Activated CD4-positive, alpha-beta T cell treated with anti-CD3 and anti-CD28 coated beads, Interleukin-2, amount 50 U/mL, for 24 hours (primary cell): Measurements from ENCODE around the gene PRKACA.
A peak's percentile ranks its signal among the peaks of the same experiment; 100 is the strongest.

Experiments used
- DNase-seq, 2 donors: peaks; one replicate each; pipeline ENCODE4 v3.0.0-alpha.2; 2020; ENCODE audit warnings: low read depth in 1 of 2, low spot score in 1 of 2

Gene PRKACA

DNA sequence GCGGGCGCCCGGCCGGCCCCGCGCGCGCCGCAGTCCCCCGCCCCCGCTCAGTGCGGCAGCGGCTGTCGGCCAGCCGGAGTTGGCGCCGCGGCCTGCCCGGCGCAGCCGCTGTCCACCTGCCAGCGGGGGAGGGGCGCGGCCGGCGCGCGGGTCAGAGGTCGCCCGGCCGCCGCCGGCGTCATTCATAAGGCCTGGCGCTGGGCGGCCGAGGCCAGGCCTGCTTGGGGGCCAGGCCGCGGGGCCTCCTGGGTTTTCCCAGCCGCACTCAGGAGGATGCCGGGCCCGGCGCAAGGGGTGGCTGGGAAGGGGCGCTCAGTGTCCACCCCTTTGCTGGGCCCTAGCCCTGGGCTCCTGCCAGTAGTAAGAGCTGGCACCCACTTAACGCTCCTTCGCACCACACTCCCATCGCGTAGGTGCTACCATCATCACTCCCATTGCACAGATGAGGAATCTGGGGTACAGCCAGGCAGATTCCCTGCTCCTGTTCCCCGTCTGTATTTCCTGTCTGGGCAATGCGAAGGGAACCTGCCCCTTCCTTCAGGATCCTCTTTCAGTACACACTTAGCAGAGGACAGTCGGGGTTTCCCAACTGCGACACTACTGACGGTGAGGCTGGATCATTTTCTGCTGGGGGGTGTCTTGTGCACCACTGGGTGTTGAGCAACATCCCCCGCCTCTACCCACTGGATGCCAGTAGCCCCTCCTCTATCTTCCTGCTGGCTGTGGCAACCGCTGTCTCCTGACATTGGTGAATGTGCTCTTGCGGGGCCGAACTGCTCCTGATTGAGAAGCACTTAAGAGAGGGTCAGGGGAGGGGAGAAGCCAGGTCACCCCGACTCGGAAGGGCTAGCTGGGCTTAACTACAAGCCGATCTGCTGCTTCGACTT lies 846 bp upstream of the PRKACA start:
- DNase-seq: peak in 1 of 2 donors; percentile 19

DNA sequence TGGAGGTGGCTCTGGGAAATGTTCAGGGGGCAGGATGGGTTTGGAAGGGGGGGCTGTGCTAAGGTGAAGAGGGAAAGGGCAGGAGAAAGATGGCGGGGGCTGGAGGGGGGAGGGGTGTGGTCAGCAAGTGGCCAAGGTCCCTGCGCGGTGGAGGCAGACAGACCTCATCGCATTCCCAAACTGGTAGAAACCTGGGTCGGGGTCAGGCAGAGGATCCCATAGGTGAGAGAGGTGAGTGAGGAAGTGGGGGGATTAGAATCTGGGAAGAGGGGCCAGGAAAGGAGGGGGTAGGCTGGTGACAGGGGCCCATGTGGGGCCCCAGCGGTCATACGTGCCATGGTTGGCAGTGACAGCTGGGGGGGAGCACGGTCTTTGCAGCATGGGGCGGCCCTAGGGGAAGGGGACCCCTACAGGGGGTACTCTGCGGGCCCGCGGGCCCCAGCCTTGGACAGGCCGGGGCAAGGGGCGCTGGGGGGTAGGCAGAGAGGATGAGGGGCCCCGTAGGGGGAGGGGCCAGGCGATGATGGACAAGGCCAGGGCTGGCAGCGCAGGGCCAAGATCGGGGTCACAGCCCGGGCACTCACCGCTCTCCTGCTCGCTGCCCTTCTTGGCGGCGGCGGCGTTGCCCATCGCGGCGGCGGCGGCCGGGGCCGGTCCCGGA lies 514 bp downstream of the PRKACA start:
- DNase-seq: no peak

DNA sequence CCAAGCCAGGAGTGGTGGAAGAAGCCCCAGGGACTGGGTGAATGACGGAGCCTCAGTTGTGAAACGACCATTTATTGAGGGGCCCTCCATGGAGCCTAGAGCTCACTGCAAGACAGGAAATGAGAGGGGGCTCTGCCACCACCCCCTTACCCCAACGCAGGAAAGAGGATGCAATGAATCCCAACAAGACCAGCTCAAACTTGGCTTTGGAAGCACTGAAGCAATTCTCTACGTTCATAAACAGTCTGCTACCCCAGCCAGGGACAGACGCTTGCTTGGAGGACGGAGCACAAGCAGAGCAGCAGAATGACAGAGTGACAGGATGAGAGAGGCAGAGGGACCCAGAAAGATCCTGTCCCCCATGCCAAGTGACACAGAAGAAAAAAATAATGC lies 1.0 kb downstream of the PRKACA start:
- DNase-seq: no peak

DNA sequence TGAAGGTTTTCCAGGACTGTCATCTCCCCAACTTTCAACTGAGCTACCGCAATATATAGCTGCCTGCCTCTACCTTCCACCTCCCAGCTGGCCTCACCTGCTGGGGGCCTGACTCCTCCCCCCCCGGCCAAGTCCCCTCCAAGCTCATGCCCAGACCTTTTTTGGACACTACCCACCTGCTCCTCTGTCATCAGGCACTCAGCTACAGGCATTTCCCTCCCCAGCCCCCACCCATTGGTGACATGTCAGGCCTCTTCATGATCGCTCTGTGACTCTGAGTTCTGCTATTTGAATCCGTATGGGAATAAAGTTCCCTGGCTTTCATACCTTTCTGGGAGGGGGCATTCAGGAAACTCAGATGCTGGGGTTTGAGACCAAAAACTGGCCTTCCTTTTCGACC lies 1.8 kb downstream of the PRKACA start:
- DNase-seq: no peak

DNA sequence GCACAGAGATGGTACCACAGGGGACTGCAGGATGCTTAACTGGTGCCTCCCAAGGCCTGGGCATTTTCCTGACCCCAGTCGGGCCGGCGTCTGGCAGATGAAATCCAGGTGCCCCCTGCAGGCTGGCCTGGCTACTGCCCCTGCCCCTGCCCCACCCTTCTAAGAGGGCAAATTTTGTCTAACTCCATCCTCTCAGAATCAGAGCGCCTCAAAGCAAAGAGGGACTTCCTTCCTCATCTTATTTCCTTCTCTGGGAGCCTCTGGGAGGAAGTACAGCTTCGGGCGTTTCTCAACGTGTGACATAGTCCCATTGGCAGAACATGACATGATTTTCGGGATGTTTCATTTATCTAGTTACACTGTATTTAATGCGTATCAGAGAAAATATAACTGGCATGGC lies 2.7 kb downstream of the PRKACA start:
- peak in 1 of 2 donors; percentile 27 for DNase-seq

DNA sequence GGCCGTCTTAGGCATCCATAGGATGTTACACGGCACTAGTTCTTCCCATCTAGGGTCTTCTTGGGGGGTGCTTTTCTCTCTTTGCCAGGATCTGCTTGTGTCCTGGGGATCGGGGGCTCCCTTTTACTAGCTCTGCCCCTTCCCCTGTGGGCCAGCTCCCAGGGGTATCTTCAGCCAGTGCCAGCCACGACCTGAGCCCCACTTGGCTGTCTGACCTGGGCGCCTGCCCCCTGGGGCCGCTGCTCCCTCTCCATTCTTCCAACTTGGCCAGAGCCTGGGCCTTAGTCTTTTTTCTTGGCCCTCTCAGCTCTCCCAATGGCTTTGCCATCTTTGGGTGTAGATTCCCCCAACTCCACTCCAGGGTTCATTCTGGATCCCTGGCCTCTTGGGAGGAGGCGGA lies 3.1 kb downstream of the PRKACA start:
- DNase-seq: no peak

DNA sequence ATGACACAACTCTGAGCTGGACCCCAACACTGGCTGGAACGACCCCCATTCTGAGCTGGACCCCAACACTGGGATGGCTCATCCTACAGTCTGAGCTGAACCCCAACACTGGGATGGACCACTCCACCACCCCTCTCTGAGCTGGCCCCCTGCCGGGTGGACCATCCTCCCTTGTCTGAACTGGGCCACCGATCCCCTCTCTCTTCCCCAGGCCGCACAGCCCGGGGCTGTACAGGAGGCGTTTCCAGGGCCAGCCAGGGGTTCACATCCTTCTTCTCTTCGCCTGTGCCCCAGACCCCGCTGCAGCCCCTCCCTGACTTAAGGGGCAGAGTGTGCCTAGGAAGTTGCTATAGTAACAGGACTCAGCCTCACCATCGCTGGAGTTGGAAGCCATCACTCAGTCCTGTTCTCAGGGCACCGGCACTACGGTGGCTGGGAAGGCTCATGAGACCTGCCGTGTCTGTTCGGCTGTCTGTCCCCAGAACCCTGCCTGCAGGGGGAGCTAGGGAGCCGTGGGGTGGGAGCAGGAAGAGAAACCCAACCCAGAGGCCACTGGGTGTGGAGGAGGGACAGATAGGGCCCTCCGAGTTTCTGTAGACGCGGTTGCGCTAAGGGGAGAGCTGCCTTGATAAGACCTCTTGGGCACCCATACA lies 3.7 kb downstream of the PRKACA start:
- peak in 1 of 2 donors; percentile 39 for DNase-seq

DNA sequence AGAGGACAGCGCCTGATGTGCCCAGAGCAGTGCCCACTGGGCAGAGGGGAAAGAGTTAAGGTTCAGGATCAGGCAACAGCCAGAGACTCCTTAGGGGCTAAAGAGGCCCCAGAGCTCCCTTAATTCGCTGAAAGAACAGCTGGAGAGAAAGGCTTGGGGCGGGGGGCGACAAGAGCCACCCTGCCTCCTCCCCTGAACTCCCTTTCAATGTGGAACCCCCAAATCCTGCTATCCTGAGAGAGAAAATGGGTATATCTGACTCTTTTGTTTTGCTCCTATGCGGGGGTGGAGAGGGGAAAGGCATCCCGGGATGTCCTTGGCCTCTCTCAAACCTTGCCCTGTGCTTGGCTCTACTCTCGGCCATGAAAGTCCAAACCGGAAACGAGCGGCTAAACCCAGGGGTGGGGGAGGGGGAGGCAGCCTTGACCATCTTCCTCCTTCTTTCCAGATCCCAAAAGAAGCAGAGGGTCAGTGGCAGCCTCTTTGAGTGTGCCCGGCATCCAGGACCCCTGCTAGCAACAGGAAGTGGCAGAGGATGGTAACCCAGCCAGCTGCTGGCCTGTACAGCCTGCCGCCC lies 4.7 kb downstream of the PRKACA start:
- no peak for DNase-seq

DNA sequence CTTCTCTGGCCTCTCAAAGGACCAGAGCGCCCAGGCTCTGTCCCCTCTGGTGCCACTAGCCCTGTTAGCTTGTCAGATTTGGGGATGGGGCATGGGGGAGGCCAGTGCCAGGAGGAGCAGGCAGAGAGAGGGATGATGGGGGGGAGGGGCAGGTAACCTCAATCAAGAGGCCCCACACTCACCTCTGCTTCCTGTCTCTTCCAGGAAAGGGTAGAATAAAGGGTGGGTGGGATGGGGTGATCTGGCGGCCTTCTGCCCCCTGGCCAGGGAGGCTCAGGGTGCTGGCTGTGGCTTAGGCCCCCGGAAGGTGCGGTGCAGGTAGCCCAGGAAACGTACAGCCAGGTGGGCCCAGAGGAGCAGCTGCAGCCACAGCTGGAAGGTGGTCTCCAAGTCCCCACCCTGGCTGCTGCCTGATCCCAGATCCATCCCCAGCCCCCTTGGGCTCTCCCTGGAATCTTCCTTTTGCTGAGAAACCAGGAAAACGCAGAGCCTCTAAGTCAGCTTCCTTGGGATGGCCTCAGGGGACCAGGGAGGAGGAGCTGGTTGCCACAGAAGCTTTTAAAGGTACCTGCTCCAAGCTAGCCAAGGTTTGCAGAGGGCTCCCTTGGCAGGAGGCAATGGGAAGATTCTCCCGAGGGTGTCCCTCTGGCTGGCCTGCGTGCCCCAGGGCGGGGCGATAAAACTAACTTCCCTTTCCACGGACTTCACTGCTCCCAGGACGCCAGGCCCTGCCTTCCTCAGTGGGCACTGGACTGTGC lies 5.3 kb downstream of the PRKACA start:
- DNase-seq: no peak

DNA sequence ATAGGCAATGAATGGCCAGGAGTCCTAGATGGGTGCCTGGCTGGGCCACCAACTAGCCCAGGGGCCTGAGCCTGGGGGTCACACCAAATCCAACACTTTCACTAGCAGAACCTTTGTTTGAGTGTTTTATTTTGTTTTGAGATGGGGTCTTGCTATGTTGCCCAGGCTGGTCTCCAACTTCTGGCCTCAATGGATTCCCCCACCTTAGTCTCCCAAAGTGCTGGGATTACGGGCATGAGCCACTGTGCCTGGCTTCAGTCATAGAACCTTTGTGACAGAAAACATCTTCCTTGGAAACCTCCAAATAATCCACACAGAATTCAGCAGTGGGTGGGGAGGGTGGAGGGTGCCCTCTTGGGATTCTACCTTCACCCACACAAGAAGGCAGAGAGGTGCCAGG lies 6.1 kb downstream of the PRKACA start:
- no peak for DNase-seq

DNA sequence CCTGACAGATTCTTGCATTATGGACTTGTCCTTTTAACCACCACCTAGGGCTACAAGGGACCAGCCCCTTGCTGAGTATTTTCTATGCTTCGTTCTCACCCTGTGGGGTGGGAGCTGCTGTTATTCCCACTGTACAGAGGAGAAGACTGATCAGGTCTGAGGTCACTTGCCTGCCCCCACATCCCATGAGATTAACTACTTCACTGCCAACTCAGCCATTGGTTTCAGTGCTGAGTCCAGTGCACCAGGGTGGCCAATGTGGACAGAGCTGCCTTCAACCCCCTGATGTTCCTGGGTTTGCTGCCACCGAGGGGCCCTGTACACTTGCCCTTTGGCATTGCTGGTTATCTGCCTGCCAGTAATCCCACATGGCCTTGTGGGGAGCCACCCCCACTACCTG lies 6.9 kb downstream of the PRKACA start:
- DNase-seq: no peak

DNA sequence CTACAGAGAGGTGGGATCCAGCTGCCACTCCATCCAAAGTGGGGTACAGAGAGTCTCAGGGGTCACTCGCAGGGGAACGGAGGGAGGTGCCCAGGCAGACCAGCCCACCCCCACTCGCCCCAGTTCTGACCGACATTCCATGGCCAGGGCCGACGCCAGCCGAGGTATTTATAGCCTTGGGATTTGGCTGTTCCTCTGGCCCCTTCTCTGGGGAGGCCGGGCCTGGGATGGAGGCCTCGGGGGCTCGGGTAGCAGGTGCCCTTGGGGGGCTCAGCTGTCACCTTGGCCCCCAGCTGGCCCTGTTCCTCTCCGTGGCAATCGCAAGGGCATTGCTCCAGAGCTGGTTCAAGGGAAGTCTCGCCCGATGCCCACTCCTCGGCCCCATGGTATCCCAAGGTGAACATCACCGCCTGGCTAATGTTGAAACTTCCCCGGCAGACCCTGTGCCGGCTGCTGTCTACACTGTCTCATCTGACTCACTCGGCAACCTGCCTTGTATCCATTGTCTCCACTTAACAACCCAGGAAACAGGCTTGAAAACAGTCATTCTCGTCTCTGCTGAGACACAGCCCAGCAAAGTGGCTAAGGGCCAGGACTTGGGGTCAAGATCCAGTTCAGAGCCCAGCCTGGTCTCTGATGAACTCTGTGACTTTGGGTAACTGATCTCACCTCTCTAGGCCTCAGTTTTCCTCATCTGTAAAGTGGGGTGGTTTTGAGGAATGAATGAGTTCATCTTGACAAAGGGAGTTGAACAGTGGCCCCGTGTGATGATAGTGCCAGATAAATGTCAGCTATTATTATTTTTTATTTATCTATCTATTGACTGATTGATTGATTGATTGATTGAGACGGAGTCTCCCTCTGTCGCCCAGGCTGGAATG lies 9.7 kb downstream of the PRKACA start:
- DNase-seq: no peak

DNA sequence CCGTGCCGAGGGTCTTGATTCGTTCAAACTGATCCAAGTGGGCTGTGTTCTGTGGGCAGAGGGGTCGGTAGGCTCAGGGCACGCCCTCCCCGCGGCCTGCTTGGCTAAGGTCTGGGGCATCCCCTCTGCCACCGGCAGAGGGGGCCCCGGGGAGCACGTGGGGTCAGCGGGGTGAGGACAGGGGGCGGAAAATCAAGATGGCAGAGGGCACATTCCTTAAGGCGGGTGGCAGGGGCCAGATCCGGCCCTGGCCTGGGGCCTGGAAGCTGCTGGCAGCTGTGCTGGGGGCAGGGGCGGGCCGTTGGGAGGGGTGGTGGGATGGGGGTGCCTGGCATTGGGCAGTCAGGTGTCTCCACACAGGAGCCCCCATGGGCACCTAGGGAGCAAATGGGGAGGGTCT lies 10.7 kb downstream of the PRKACA start:
- DNase-seq: no peak

DNA sequence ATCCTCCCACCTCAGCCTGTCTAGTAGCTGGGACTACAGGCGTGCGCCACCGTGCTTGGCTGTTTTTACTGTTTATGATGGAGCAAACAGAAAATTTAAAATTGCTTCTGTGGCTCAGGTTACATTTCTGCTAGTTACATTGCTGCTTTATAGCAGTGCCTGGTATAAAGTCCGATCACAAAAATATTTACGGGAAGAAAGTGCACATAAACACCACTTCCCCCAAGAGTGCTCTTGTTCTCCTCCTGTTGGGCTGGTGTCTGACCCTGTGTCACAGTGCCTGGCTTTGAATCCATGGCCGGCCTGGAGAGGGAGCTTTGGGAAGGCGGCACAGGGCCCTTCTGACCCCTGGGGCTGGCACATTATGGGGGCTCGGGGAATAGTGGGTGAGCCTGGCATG lies 11.9 kb downstream of the PRKACA start:
- no peak for DNase-seq

DNA sequence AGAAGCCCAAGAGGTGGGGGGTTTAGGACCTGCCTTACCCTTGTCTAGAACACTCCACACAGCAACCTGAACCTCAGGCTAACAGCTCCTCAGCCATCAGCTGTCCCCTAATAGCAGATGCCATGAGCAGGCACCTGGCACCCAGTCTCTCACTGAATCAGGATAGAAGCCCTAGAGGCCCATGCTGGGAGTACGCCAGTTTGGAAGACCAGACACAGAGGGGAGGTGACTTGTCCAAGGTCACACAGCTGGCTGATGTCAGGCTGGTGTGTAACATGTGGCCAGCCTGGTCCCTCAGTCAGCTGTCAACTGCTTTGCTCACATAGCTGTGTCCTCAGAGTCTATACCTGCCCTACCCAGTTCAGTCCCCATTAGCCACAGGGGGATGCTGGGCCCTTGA lies 14.3 kb downstream of the PRKACA start:
- no peak for DNase-seq

DNA sequence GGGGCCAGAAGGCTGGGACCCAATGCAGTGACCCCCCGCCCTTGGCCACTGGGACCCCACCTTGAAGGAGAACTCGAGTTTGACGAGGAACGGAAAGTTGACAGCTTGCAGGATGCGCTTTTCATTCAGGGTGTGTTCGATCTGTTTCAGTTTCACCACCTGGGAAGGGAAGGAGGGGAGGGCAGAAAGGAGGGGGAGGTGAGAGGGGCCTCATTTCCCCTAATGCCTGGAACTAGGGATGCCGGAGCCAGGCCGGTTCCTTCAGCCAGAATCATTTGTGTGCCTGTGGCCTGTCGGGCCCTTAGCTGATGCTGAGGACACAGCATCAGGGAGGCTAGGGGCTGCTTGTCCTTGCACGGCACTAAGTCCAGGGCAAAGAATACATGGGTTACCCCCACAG lies 14.8 kb downstream of the PRKACA start:
- DNase-seq: no peak

DNA sequence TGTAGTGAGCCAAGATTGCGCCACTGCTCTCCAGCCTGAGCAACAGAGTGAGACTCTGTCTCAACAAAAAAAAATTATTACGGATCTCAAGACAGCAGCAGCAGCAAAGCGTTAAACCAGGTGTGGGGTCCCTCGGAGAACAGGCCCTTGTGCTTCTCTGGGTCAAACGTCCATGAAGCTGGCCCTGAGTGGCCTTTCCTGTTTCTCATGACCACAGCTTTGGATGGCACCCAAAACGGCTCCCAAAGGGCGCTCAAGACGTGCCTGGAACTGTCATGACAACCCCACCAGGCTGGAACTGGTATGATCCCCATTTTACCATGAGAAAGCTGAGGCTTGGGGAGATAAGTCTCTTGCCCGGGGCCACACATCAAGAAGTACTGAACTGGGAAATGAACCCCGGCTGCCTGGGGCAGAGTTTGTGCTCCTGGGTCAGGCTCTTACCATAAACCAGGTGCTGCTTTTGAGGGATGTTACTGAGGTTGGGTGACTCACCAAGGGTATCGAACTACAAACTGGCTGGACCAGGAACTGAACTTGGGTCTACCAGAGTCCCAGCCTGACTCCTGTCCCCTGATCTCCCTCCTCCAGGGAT lies 15.4 kb downstream of the PRKACA start:
- DNase-seq: no peak

DNA sequence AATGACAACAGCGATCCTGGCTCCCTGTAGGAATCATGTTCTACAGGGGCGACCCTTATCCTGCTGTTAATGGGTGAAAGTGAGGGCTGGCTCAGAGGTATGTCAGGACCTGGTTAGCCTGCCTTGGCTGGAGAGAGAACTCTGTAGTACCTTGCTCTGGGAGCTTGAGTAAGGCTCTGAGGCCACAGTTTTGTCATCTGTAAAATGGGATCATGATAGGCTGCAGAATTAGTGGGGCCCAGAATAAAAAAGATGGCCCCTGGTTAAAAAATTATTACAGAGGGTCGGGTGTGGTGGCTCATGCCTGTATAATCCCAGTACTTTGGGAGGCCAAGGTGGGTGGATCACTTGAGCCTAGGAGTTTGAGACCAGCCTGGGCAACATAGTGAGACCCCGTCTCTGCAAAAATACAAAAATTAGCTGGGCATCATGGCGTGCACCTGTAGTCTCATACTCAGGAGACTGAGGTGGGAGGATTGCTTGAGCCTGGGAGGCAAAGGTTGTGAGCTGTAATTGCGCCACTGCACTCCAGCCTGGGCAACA lies 16.5 kb downstream of the PRKACA start:
- DNase-seq: no peak

DNA sequence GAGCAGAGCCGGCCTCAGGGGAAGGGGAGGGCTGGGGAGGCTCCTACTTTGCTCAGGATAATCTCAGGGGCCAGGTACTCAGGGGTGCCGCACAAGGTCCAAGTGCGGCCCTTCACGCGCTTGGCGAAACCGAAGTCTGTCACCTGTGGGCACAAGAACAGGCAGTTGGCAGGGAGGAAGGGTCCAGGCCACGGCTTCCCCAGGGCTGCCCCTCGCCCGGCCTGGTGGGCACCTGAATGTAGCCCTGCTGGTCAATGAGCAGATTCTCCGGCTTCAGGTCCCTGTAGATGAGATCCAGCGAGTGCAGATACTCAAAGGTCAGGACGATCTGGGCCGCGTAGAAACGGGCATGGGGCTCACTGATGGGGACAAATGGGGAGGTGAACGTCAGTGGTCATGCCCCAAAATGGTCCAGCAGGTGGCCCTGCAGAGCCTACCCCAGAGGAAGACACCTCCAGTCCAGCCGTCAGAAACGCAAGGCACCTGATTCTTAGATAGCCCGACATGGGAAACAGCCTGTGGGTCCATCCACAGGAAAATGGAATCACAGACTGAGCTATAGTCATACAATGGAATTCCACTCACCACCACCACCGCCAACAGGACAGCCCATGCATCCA lies 19.9 kb downstream of the PRKACA start:
- no peak for DNase-seq
